ENCODE results near the gene CNFN. TPM values are rescaled to one million over a fixed set of nuclear protein-coding genes. Genes with fewer than 3 reads are reported as not detected.
"Not testable (repeated sequence)": the region's sequence is repeated elsewhere in the genome, so short reads cannot be mapped to it uniquely, and the experiment has no call there.

The CNFN gene
- total RNA-seq, 1 donor from 2014 or later = not detected

DNA sequence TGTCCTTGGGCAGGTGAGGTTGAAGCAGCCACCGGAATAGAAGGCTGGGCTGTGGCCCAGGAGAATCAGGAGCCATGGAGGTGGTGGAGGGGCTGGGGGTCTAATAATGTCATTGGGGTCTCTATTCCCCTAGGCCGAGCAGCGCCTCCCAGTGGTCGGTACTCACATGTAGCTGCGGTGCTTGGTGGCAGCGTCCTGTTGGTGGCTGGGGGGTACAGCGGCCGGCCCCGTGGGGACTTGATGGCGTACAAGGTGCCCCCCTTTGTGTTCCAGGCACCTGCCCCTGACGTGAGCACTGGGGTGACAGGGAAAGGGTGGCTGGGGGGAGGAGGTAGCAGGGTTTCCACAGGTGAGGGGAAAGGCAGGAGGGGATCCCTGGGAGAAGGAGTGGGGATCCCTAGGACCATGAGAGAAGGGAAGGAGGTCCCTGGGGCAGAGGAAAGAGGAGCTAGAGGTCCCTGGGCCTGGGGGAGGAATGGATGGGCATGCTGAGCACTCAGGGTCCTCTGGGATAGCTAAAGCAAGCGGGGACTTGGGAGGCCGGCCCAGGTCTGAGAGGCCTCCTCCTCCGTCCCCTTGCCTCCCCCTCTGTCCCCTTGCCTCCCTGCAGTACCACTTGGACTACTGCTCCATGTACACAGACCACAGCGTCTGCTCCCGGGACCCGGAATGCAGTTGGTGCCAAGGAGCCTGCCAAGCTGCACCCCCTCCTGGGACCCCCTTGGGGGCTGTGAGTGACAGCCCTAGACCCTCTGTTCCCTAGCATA, 46.6 kb downstream of the CNFN start:
- no peaks in the 10 kb centered on the region for H3K9me3 Mint-ChIP-seq
- H3K4me1 Mint-ChIP-seq = no peaks in the 10 kb centered on the region
- no peaks in the 10 kb centered on the region for H3K27me3 Mint-ChIP-seq
- no peaks in the 10 kb centered on the region for H3K36me3 Mint-ChIP-seq (ENCODE audit: low read depth)
- intact Hi-C loops (cut with micrococcal nuclease) = no loop called here
- H3K4me3 Mint-ChIP-seq = no peak overlapping the region
- no peak overlapping the region for H3K27ac Mint-ChIP-seq
- no peak for DNase-seq

DNA sequence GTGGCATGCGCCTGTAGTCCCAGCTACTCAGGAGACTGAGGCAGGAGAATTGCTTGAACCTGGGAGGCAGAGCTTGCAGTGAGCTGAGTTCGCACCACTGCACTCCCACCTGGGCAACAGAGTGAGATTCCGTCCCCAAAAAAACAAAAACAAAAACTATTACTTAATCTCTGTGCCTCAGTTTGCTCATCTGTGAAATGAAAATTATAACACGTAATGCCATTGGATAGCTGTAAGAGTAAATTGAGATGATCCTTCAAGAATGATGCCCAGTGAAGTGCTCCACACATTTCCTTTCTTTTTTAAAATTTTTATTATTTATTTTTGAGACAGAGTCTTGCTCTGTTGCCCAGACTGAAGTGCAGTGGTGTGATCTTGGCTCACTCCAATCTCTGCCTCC, 50.2 kb downstream of the CNFN start:
- intact Hi-C loops (cut with micrococcal nuclease); H3K4me1 Mint-ChIP-seq; H3K36me3 Mint-ChIP-seq (ENCODE audit: low read depth); H3K27ac Mint-ChIP-seq; DNase-seq; H3K27me3 Mint-ChIP-seq; H3K4me3 Mint-ChIP-seq; H3K9me3 Mint-ChIP-seq: not testable (repeated sequence)

DNA sequence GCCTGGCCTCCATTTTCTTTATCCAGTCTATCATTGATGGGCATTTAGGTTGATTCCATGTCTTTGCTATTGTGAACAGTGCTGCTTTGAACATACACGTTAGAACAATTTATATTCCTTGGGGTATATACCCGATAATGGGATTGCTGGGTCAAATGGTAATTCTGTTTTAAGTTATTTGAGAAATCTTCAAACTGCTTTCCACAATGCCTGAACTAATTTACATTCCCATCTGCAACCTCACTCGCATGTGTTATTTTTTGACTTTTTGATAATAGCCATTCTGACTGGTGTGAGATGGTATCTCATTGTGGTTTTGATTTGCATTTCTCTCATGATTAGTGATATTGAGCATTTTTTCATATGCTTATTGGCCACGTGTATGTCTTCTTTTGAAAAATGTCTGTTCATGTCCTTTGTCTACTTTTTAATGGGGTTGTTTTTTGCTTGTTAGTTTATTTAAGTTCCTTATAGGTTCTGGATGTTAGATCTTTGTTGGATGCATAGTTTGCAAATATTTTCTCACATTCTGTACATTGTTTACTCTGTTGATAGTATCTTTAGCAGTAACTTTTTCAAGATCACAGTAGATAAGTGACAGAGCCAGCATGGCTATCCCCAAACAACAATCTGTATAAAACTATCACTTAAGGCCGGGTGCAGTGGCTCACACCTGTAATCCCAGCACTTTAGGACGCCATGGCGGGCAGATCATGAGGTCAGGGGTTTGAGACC, 50.8 kb downstream of the CNFN start:
- intact Hi-C loops (cut with micrococcal nuclease) = not testable (repeated sequence)

More for the DNA sequence above, 50.8 kb downstream of the CNFN start:
- not testable (repeated sequence) for H3K36me3 Mint-ChIP-seq (ENCODE audit: low read depth); DNase-seq; H3K27me3 Mint-ChIP-seq; H3K4me1 Mint-ChIP-seq; H3K9me3 Mint-ChIP-seq; H3K27ac Mint-ChIP-seq; H3K4me3 Mint-ChIP-seq

Other genes starting within 250 kb of the CNFN start
- gene DEDD2, start 172.6 kb downstream of the CNFN start, total RNA-seq = 28.7 and 34.8 TPM in 2 replicates
- 19.0 and 20.1 TPM in 2 replicates for gene ZNF526, start 170.0 kb downstream of the CNFN start, total RNA-seq
- gene GSK3A, start 147.7 kb downstream of the CNFN start, total RNA-seq = 50.7 and 52.6 TPM in 2 replicates
- 71.6 and 82.3 TPM in 2 replicates for gene ERF, start 135.2 kb downstream of the CNFN start, total RNA-seq
- 61.2 and 65.6 TPM in 2 replicates for gene CIC, start 121.0 kb downstream of the CNFN start, total RNA-seq
- 1.3 and 1.6 TPM in 2 replicates for gene PRR19, start 88.2 kb downstream of the CNFN start, total RNA-seq
- gene PAFAH1B3, start 87.7 kb downstream of the CNFN start, total RNA-seq = 49.1 and 50.4 TPM in 2 replicates
- gene TMEM145, start 77.0 kb downstream of the CNFN start, total RNA-seq = 0.78 and 0.82 TPM in 2 replicates
- gene MEGF8, start 64.7 kb downstream of the CNFN start, total RNA-seq = 8.4 and 9.1 TPM in 2 replicates
- gene LIPE, start 37.1 kb upstream of the CNFN start, total RNA-seq = 35.0 and 39.1 TPM in 2 replicates
- not detected in 2 replicates for gene CXCL17, start 52.6 kb upstream of the CNFN start, total RNA-seq
- 8.6 and 9.0 TPM in 2 replicates for gene CEACAM1, start 138.2 kb upstream of the CNFN start, total RNA-seq
- not detected in 2 replicates for gene CEACAM8, start 204.6 kb upstream of the CNFN start, total RNA-seq